DND-41 (cell line): ENCODE data around the gene PPP1R12A.

Experiments used
- EZH2 ChIP-seq: IDR thresholded peaks from 3 replicates; pipeline ENCODE4 v1.6.1; 2012; ENCODE audit warnings: borderline replicate concordance, low read depth, mild to moderate bottlenecking, moderate library complexity, low read length, inconsistent platforms; ENCODE audit not compliant: severe bottlenecking
- TF ChIP-seq, protein P1 (sequence below): IDR thresholded peaks from 2 replicates; pipeline ENCODE4 v1.5.1; 2012; ENCODE audit warnings: borderline replicate concordance, low read length, moderate library complexity, mild to moderate bottlenecking; ENCODE audit not compliant: poor library complexity, severe bottlenecking; ENCODE audit errors: extremely low read depth

DNA sequence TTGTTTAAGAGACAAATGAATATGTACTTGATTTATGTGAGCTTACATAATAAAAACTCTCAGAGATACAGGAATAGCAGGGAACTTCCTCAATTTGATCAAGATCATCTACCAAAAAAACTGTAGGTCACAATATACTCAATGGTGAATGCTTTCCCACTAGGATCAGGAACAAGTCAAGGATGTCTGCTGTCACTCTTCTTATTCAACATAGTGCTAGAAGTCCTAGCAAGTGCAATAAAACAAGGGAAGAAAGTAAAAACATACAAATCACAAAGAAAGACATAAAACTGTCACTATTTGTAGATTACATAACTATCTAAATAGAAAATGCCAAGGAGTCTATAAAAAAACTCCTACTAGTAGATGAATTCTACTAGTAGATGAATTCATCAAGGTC is 202.3 kb downstream of the PPP1R12A start:
- TF ChIP-seq, protein P1, sequence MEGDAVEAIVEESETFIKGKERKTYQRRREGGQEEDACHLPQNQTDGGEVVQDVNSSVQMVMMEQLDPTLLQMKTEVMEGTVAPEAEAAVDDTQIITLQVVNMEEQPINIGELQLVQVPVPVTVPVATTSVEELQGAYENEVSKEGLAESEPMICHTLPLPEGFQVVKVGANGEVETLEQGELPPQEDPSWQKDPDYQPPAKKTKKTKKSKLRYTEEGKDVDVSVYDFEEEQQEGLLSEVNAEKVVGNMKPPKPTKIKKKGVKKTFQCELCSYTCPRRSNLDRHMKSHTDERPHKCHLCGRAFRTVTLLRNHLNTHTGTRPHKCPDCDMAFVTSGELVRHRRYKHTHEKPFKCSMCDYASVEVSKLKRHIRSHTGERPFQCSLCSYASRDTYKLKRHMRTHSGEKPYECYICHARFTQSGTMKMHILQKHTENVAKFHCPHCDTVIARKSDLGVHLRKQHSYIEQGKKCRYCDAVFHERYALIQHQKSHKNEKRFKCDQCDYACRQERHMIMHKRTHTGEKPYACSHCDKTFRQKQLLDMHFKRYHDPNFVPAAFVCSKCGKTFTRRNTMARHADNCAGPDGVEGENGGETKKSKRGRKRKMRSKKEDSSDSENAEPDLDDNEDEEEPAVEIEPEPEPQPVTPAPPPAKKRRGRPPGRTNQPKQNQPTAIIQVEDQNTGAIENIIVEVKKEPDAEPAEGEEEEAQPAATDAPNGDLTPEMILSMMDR: no peak
- TF ChIP-seq EZH2: no peak
